T follicular helper cell (primary cell): ENCODE data around the gene MCM9.

Source experiments
- DNase-seq: peaks from one replicate; pipeline ENCODE4 v3.0.0-alpha.2; 2020; ENCODE audit warnings: low read depth

Gene MCM9

DNA sequence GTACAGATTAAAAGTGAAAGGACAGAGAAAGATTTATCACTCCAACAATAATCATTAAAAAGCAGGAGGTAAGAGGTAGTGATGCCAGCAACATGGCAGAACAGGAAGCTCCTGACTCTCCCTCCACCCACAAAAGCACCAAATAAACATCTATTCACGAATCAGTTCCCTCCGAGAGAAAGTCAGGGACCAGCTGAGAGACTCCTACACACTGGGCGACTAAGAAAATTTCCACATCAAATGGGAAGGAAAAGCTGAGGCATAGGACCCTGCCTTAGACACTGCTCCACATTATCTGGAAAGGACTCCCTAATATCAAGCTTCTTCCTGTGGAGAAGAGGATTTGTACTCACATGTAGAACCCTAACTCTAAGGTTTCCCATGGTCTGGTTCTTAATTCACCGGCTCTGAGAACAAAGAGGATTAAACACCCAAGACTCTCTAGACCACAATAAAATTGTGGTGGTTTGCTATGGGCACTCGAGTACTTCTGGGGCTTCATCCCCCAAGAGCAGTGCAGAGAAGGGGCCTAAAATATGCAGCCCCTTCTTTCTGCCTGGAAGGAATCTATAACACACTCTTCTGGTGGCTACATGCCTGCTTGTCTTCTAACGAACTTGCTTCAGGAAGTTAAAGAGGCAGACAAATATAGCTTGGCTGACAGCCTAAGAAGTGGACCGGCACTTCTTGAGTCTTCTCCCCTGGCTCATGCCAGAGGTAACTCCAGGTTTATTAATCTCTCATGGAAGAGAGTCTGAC lies 70.4 kb downstream of the MCM9 start:
- DNase-seq: no peak

DNA sequence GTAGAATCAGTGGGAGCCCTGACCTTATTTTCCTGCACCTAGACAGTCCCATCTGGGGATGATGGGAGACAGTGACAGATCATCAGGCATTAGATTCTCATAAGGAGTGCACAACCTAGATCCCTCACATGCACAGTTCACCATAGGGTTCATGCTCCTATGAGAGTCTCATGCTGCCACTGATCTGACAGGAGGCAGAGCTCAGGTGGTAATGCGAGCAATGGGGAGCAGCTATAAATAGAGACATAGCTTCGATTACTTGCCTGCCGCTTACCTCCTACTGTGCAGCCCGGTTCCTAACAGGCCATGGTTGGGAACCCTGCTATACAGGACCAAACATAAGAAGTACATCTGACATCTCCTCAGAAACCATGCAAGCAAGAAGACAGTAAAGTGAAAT lies 72.5 kb downstream of the MCM9 start:
- no peak for DNase-seq

DNA sequence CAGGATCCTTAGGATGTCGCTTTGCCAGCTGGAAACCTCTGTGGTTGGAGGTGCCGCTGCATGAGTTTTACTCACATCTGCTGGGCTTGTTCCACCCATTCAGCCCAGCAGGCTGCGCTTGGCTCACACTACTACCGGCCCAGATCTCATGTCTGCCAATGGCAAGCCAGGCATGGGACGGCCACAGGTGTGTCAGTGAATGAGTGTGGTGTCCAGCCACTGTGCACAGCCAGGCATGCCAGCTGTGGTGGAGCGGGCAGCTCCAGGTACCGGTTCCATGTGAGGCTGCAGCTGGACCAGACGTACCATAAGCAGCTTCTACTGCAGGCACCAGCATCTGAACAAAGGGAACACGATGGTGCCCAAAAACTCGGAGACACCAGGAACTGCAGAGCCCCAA lies 74.1 kb downstream of the MCM9 start:
- DNase-seq: no peak

DNA sequence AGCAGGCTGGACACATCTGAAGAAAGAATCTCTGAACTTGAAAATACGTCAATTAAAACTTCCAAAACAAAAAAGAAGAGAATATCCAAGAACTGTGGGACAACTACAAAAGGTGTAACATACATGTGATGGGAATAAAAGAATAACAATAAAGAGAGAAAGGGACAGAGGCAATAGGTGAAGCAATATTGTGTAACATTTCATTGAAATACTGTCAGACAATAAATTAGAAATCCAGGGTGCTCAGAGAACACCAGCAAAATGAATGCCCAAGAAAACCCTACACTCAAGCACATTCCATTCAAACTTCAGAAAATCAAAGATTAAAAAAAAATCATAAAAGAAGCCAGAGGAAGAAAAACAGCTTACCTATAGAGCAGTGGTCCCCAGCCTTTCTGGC lies 74.6 kb downstream of the MCM9 start:
- no peak for DNase-seq

DNA sequence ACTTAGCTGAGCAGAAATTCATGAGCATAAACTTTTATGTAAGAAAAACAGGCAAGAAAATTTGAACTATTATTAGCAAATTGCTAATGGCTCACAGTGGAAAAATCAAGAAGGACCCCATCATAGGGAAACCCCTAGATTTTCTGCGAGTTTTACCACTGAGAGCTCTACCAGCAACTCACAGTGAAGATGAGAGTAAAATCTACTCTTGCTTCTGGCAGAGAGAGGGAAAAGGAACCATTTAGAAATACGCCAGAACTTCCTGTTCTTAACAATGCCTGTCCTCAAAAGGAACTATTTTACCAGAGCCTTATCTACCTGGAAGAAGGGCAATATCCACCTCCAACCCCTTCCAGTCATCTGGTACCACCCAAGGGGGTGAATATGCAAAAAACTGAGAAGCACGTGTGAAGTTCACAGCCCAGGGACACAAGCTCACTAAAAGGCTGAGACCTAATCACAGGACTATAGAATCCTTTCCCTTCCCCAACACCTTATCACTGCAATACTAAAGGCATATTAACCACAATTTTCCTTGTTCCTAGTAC lies 75.4 kb downstream of the MCM9 start:
- DNase-seq: no peak

DNA sequence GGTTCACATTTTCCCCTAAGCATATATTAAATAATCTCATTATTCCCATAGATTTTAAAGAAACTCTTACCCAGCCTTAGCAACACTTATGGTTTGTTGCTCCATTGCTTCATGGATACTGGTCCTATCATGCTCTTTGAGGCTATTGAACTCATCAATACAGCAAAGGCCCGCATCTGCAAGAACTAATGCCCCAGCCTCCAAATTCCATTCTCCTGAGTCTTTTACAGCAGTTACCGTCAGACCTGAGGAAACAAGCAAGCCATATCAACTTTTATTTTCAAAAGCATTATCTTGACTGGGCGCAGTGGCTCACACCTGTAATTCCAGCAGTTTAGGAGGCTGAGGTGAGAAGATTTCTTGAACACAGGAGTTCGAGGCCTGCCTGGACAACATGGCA lies 78.7 kb downstream of the MCM9 start:
- DNase-seq: no peak

- no peak for DNase-seq
These were observed 81.6 kb downstream of the MCM9 start for GRCh38 chr6:118853408-118853807.

GRCh38 chr6:118844915-118845314 lies 90.0 kb downstream of the MCM9 start:
- DNase-seq: no peak

- DNase-seq: no peak
These were observed 91.1 kb downstream of the MCM9 start for GRCh38 chr6:118843685-118844390.

DNA sequence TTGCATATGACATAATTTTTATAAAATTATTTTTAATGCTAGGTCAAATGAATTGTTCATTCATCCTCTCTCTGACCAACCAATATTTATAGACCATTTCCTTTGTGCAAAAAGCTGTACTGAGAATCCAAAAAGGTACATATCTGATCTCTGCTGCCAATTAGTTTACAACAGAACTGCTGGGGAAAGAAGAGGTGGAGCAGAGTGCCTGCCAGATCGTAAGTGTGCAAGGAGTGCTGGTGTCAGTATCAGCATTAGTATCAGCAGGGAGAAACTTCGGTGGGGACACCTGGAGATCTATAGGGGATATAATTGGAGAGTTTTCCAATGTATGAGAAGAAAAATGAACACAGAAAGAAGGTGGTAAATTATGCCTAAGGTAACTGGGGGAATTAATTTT lies 104.3 kb downstream of the MCM9 start:
- DNase-seq: no peak

DNA sequence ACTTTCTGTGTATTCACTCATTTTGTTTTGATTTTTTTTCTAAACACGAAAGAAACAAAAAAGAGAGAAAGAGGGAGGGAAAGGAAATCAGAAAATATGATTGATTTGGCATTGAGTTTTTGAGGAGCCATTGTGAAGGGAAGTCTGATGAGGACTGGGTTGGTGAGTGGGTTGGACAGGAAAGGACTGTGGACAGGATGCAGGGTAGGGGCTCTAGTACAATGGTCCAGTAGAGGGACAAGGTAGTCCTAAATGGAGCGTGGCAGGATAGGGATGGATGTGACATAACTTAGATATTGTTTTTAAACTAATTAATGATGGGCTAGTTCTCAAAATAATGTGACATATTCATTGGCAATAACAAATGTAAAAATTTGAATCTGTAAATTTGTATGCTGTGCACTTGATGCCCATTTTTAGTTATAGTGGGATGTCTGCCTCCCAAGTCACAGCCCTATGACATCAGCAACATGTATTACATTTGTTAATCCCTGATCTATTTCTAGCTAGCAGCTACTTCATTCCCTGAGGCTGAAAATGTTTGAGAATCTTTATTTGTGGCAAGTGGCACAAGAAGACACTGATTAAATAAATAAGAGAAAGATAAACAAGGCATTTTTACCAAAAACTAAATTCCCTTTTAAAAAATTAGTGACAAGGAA lies 105.0 kb downstream of the MCM9 start:
- DNase-seq: no peak

GRCh38 chr6:118826096-118826495 lies 108.9 kb downstream of the MCM9 start:
- DNase-seq: no peak

DNA sequence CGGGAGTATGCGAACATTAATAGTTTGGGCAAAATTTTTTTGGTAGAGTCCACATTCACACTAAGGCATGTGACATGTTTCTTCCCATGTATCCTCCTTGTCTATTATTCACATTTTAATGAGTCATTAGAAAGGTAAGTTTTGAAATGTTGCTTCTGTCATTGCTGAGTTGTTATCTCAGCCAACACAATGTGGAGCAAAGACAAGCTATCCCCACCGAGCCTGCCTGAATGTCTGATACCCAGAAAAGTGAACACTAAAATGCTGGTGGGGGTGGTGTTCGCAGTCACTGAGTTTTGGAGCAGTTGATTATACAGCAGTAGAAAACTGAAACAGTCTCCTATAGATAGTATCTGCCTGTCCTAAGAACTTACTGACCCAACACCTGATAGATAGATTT lies 109.3 kb downstream of the MCM9 start:
- DNase-seq: no peak

DNA sequence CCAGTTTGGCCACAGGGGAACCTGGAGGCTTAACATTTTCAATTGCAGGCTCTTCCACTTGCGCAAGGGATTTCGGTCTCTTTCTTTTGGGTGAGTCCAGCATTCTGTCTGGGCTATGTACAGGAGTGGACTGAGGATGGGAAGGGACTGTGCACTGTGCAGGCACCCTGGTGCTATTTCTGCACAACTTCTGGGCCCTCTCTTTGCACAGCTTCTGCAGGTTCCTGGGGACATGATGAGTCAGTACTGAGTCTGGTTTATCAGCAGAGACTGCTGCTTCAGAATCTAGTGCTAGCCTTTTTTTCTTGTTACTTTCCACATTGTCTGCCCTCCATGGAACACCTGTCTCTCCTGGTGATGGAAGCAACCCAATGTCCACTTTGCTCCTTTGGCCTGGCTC lies 119.5 kb downstream of the MCM9 start:
- DNase-seq: no peak

- no peak for DNase-seq
These were observed 121.2 kb downstream of the MCM9 start for GRCh38 chr6:118813775-118814174.

GRCh38 chr6:118812970-118813369 lies 122.0 kb downstream of the MCM9 start:
- DNase-seq: no peak

DNA sequence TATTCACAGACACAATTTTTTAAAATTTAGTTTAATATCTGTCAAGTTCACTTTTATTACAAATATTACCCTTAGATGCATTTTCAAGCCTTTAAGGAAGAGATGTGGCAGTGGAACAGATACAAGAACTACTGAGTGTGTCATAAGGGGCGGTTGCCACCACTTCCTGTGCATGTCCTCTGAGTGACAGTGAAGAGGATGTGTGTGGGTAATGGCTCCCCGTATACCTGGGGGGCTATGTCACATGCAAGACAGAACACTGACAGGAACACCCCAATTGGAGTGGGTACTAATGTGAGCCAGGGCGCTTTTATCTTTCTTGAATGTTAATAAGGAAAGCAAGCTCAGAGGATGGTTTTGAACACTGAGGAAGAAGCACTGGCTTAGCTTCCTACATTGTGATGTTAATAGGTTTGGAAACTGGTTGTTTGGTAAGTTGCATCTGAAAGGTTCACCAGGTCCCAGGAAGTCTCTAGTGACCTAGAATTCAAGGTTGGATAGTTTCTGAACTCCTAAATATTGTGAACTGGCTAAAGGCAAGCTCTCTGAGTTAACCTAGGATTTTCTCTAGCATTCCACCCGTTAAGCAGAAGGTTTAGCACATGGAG lies 124.4 kb downstream of the MCM9 start:
- DNase-seq: peak; percentile 50

GRCh38 chr6:118808793-118809638 lies 125.9 kb downstream of the MCM9 start:
- no peak for DNase-seq

- DNase-seq: no peak
These were observed 130.9 kb downstream of the MCM9 start for GRCh38 chr6:118804091-118804490.

DNA sequence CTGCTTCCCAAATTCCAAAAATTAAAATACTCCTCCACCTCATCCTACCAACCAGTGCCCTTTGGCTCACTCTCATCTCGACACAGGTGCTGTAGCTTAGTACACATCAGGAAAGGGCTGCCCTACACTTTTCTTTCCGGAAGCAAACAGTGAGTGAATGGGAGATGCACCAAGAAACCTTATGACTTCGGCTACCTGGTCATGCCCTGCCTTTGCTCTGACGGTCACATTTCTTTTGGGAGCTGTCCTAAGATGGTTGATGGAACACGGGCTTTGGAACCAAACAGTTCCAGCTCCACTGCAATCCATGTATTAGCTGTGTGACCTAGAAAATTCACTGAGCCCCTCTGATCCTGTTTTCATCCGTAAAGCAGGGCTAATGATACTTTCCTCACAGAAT lies 133.7 kb downstream of the MCM9 start:
- no peak for DNase-seq

DNA sequence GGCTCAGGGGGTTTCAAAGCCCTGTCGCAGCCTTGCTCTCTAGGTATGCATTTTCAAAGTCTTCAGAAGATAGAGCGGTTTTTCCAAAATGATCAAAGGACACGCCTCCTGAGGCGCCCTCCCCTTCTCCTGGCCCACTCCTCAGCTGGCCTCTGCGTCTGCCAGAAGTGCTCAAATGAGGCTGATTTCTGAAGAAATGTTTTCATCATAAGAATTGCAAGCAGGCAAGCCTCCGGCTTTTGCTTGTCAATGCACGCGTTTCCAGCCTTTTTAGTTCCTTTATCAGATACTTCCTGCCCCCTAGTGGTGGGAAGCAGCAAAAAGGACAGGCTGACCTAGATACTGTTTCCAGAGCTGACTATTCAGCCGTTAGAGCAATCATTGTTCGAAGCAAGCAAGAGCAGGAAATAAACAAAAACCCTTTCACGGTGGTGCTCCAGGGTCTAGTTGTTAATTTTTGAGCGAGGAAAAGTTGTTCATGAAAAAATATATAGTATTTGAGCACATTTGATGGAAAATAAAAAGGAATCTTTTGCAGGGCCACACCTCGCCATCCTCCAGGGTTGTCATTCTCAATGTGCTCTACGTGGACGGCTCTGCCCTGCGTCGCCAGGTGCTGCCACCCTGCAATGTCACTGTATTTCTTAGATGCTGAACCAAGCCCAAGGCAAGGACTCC lies 134.4 kb downstream of the MCM9 start:
- peak; percentile 72 for DNase-seq
